K562 (cell line): ENCODE results near the gene TIMM50.

ENCODE experiments used
- HNRNPLL ChIP-seq: fragments of 200-400 bp; formaldehyde crosslinking; IDR thresholded peaks from 2 replicates; pipeline ENCODE4 v1.6.1; 2017; ENCODE audit warnings: low read length, low read depth, mild to moderate bottlenecking; ENCODE audit not compliant: poor library complexity, severe bottlenecking
- NFE2 ChIP-seq: IDR thresholded peaks from 2 replicates; pipeline ENCODE4 v1.6.1; 2014; ENCODE audit warnings: antibody characterized with exemption, low read depth
- TF ChIP-seq, protein P1 (sequence below): sonication (generic); formaldehyde crosslinking; IDR thresholded peaks from 2 replicates; pipeline ENCODE4 v1.8.0; 2022; ENCODE audit warnings: missing genetic modification reagents, mild to moderate bottlenecking, borderline replicate concordance
- TF ChIP-seq, protein P2 (sequence below), 3 experiments: IDR thresholded peaks in 2 of 3; conservative IDR thresholded peaks in 1 of 3; 2 replicates each; pipeline ENCODE4 v1.5.1; 2011 to 2012; ENCODE audit warnings: low read length in 3 of 3, mild to moderate bottlenecking in 3 of 3, control low read depth in 2 of 3, improper control_type of control experiment in 1 of 3, inconsistent platforms in 1 of 3, low read depth in 1 of 3, mixed read lengths in 1 of 3, moderate library complexity in 1 of 3; ENCODE audit not compliant: insufficient read depth in 2 of 3

DNA sequence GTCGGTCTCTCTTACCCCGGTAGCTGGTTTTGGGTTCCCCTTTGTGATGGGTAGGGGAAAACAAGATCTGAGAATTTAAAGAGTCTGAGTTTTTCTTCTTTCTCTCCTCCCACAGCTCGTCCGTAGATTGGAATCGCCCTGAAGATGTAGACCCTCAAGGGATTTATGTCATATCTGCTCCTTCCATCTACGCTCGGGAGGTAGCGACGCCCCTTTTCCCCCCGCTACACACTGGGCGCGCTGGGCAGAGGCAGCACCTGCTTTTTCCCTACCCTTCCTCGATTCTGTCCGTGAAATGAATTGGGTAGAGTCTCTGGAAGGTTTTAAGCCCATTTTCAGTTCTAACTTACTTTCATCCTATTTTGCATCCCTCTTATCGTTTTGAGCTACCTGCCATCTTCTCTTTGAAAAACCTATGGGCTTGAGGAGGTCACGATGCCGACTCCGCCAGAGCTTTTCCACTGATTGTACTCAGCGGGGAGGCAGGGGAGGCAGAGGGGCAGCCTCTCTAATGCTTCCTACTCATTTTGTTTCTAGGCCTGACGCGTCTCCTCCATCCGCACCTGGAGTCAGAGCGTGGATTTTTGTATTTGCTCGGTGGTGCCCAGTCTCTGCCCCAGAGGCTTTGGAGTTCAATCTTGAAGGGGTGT, 27.2 kb downstream of the TIMM50 start:
- TF ChIP-seq NFE2 (no peak), HNRNPLL (no peak)
- TF ChIP-seq, protein P1, sequence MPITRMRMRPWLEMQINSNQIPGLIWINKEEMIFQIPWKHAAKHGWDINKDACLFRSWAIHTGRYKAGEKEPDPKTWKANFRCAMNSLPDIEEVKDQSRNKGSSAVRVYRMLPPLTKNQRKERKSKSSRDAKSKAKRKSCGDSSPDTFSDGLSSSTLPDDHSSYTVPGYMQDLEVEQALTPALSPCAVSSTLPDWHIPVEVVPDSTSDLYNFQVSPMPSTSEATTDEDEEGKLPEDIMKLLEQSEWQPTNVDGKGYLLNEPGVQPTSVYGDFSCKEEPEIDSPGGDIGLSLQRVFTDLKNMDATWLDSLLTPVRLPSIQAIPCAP (CRISPR knock-in tag) = no peak
- TF ChIP-seq, protein P2, sequence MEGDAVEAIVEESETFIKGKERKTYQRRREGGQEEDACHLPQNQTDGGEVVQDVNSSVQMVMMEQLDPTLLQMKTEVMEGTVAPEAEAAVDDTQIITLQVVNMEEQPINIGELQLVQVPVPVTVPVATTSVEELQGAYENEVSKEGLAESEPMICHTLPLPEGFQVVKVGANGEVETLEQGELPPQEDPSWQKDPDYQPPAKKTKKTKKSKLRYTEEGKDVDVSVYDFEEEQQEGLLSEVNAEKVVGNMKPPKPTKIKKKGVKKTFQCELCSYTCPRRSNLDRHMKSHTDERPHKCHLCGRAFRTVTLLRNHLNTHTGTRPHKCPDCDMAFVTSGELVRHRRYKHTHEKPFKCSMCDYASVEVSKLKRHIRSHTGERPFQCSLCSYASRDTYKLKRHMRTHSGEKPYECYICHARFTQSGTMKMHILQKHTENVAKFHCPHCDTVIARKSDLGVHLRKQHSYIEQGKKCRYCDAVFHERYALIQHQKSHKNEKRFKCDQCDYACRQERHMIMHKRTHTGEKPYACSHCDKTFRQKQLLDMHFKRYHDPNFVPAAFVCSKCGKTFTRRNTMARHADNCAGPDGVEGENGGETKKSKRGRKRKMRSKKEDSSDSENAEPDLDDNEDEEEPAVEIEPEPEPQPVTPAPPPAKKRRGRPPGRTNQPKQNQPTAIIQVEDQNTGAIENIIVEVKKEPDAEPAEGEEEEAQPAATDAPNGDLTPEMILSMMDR (IDR thresholded peaks at IDR 0.05 in 2 of 3, conservative IDR thresholded peaks at IDR 0.05 in 1 of 3; ENCODE audit: insufficient read depth in 2 of 3, low read depth in 1 of 3, low read length in 3 of 3) = no peak
